Measurements from ENCODE around the gene ZFYVE19. TPM values are rescaled to one million over a fixed set of nuclear protein-coding genes. Genes with fewer than 3 reads are reported as not detected.

The ZFYVE19 gene
- total and polyA plus RNA-seq, 2 of the 13 experiments (the other 11 are each of a cell fraction or from before 2014, with no cell fraction given): 23.3 to 44.0 TPM

- Histone ChIP-seq H2AFZ (ENCODE audit: low read length) (no peak overlapping the region), H3K4me3 (replicated peaks in 1 of 3; ENCODE audit: insufficient read depth in 1 of 3, low read depth in 2 of 3, low read length in 3 of 3) (no peak overlapping the region), H3K4me2 (ENCODE audit: low read depth, low read length) (no peak overlapping the region), H3K27me3 (ENCODE audit: control insufficient read depth in 1 of 2, insufficient read depth in 2 of 2, low read length in 2 of 2) (no peaks in the 10 kb centered on the region), H3K27ac (ENCODE audit: extremely low read length, insufficient read depth, low read length) (no peak overlapping the region), H3K9me3 (ENCODE audit: low read length) (no peaks in the 10 kb centered on the region), H3K36me3 (replicated peaks in 1 of 2; ENCODE audit: control insufficient read depth in 1 of 2, insufficient read depth in 2 of 2, low read length in 2 of 2) (peaks cover 9 to 24% of the 10 kb centered on the region in 2 experiments; a peak in 4 of 5 replicates), H3K4me1 (ENCODE audit: insufficient read depth, low read length) (peaks cover 16% of the 10 kb centered on the region), H4K20me1 (ENCODE audit: insufficient read depth, low read length) (no peaks in the 10 kb centered on the region), H3K79me2 (ENCODE audit: insufficient read depth, low read length) (peaks cover 11% of the 10 kb centered on the region), H3K9ac (ENCODE audit: insufficient read depth, low read depth, low read length) (no peak overlapping the region)
- ATAC-seq (no peak), FAIRE-seq (no peak), DNase-seq (ENCODE audit: low spot score) (no peak)
- TF ChIP-seq POLR2A (IDR thresholded peaks at IDR 0.05; ENCODE audit: insufficient read depth in 1 of 2, low read depth in 2 of 2, low read length in 2 of 2) (peak in 1 of 2 experiments; percentile 28; a peak in 1 of 4 replicates), RBFOX2 (IDR thresholded peaks at IDR 0.05; ENCODE audit: low read depth, low read length) (0 out of 2 replicates have a peak, but pooled peaks have one; percentile 20), AGO2 (optimal IDR thresholded peaks at IDR 0.05; ENCODE audit: low read depth, low read length) (peak; percentile 61), ZNF235 (CRISPR knock-in tag; IDR thresholded peaks at IDR 0.05; ENCODE audit: borderline replicate concordance) (no peak)
- TF ChIP-seq, protein P1, sequence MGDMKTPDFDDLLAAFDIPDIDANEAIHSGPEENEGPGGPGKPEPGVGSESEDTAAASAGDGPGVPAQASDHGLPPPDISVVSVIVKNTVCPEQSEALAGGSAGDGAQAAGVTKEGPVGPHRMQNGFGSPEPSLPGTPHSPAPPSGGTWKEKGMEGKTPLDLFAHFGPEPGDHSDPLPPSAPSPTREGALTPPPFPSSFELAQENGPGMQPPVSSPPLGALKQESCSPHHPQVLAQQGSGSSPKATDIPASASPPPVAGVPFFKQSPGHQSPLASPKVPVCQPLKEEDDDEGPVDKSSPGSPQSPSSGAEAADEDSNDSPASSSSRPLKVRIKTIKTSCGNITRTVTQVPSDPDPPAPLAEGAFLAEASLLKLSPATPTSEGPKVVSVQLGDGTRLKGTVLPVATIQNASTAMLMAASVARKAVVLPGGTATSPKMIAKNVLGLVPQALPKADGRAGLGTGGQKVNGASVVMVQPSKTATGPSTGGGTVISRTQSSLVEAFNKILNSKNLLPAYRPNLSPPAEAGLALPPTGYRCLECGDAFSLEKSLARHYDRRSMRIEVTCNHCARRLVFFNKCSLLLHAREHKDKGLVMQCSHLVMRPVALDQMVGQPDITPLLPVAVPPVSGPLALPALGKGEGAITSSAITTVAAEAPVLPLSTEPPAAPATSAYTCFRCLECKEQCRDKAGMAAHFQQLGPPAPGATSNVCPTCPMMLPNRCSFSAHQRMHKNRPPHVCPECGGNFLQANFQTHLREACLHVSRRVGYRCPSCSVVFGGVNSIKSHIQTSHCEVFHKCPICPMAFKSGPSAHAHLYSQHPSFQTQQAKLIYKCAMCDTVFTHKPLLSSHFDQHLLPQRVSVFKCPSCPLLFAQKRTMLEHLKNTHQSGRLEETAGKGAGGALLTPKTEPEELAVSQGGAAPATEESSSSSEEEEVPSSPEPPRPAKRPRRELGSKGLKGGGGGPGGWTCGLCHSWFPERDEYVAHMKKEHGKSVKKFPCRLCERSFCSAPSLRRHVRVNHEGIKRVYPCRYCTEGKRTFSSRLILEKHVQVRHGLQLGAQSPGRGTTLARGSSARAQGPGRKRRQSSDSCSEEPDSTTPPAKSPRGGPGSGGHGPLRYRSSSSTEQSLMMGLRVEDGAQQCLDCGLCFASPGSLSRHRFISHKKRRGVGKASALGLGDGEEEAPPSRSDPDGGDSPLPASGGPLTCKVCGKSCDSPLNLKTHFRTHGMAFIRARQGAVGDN (CRISPR knock-in tag; IDR thresholded peaks at IDR 0.05): 0 out of 2 replicates have a peak, but pooled peaks have one; percentile 4
- in situ Hi-C loops (cut with HindIII; ENCODE audit: extremely low pct_ligation_motif_present, low pct_unique_long_range_greater_than_20kb): no loop called here
- ChIA-PET CTCF (ENCODE audit: low intra/inter-chr PET ratio, low total read pairs) (no interaction called here), POLR2A (no interaction called here)
- 93% methylated on average over 12 of the region's 21 CpGs for WGBS (ENCODE audit: low lambda C conversion rate)
- no TSS peak for BruUV-seq (replicated peaks)
- intact Hi-C loops (cut with micrococcal nuclease; ENCODE audit: unreplicated experiment): no loop called here
Measured at GRCh38 chr15:40768521-40769273, 38.2 kb upstream of the ZFYVE19 start.

Data from HepG2 (cell line).